ENCODE results near the gene GAS7.

DNA sequence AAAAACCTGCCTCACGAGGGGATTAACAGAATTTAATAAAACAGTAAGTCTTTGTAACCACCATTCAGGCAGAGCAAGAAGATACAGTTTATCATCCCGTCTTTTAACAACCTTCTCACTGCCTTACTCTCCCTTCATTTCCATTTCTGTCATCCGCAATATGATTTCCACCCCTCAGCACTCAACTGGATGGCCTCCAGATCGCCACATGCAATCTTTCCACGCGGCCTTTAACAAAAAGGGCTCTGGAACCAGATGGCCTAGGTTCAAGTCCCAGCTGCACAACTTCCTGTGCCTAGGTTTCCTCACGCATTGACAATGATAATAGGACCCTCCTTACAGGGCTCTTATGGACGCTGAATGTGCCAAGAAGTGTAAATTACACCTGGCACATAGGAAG lies 103.6 kb downstream of the GAS7 start:
- TF ChIP-seq SIN3A (IDR thresholded peaks at IDR 0.05; ENCODE audit: low read depth, low read length) (no peak), ZZZ3 (IDR thresholded peaks at IDR 0.05; ENCODE audit: control insufficient read depth, insufficient read length, low read depth) (no peak), MYB (IDR thresholded peaks at IDR 0.05; ENCODE audit: borderline replicate concordance, low read depth, low read length) (no peak), YBX1 (IDR thresholded peaks at IDR 0.05) (no peak), IRF3 (IDR thresholded peaks at IDR 0.05) (no peak), CTCF (IDR thresholded peaks at IDR 0.05 in 2 of 3, conservative IDR thresholded peaks at IDR 0.05 in 1 of 3; ENCODE audit: control insufficient read depth in 2 of 3, extremely low read depth in 1 of 3, insufficient read depth in 1 of 3, low read depth in 3 of 3, low read length in 3 of 3) (no peak), CBFB (IDR thresholded peaks at IDR 0.05; ENCODE audit: low read depth) (no peak), TBL1XR1 (IDR thresholded peaks at IDR 0.05; ENCODE audit: low read depth, low read length) (no peak), EP300 (IDR thresholded peaks at IDR 0.05; ENCODE audit: borderline replicate concordance in 1 of 2, control insufficient read depth in 1 of 2, low read depth in 2 of 2, low read length in 2 of 2) (no peak), CHD4 (IDR thresholded peaks at IDR 0.05) (no peak), POLR2A (IDR thresholded peaks at IDR 0.05; ENCODE audit: low read depth, low read length) (no peak)
- TF ChIP-seq, protein P1, sequence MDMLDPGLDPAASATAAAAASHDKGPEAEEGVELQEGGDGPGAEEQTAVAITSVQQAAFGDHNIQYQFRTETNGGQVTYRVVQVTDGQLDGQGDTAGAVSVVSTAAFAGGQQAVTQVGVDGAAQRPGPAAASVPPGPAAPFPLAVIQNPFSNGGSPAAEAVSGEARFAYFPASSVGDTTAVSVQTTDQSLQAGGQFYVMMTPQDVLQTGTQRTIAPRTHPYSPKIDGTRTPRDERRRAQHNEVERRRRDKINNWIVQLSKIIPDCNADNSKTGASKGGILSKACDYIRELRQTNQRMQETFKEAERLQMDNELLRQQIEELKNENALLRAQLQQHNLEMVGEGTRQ (IDR thresholded peaks at IDR 0.05; ENCODE audit: borderline replicate concordance, low read depth, low read length), result no peak
- TF ChIP-seq, protein P2, sequence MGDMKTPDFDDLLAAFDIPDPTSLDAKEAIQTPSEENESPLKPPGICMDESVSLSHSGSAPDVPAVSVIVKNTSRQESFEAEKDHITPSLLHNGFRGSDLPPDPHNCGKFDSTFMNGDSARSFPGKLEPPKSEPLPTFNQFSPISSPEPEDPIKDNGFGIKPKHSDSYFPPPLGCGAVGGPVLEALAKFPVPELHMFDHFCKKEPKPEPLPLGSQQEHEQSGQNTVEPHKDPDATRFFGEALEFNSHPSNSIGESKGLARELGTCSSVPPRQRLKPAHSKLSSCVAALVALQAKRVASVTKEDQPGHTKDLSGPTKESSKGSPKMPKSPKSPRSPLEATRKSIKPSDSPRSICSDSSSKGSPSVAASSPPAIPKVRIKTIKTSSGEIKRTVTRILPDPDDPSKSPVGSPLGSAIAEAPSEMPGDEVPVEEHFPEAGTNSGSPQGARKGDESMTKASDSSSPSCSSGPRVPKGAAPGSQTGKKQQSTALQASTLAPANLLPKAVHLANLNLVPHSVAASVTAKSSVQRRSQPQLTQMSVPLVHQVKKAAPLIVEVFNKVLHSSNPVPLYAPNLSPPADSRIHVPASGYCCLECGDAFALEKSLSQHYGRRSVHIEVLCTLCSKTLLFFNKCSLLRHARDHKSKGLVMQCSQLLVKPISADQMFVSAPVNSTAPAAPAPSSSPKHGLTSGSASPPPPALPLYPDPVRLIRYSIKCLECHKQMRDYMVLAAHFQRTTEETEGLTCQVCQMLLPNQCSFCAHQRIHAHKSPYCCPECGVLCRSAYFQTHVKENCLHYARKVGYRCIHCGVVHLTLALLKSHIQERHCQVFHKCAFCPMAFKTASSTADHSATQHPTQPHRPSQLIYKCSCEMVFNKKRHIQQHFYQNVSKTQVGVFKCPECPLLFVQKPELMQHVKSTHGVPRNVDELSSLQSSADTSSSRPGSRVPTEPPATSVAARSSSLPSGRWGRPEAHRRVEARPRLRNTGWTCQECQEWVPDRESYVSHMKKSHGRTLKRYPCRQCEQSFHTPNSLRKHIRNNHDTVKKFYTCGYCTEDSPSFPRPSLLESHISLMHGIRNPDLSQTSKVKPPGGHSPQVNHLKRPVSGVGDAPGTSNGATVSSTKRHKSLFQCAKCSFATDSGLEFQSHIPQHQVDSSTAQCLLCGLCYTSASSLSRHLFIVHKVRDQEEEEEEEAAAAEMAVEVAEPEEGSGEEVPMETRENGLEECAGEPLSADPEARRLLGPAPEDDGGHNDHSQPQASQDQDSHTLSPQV (IDR thresholded peaks at IDR 0.05), result no peak
